Spleen (tissue), 11 donors: ENCODE data around the gene SPATA21. TPM values are rescaled to one million over a fixed set of nuclear protein-coding genes. Genes with fewer than 3 reads are reported as not detected.

Experiments used
- DNase-seq: peaks from one replicate; pipeline ENCODE4 v3.0.0-alpha.2; 2020
- H3K27ac ChIP-seq, 8 donors: fragments of 200-600 bp; sonication (generic) in 7 of 8; 1 replicate in 4 of 8; 2 replicates in 4 of 8; pipeline versions ENCODE4 v1.5.0 to v1.8.0; 2016 to 2021; ENCODE audit warnings: inconsistent platforms in 4 of 8, mild to moderate bottlenecking in 4 of 8, moderate library complexity in 1 of 8
- H3K27me3 ChIP-seq, 7 donors: fragments of 200-600 bp; sonication (generic) in 6 of 7; replicated peaks in 1 of 7; 1 replicate in 4 of 7; 2 replicates in 3 of 7; pipeline versions ENCODE4 v1.5.0 to v1.8.0; 2016 to 2021; ENCODE audit warnings: inconsistent platforms in 3 of 7, mild to moderate bottlenecking in 1 of 7
- H3K36me3 ChIP-seq, 6 donors: fragments of 200-600 bp; sonication (generic) in 5 of 6; 1 replicate in 4 of 6; 2 replicates in 2 of 6; pipeline versions ENCODE4 v1.5.0 to v1.8.0; 2016 to 2021; ENCODE audit warnings: inconsistent platforms in 2 of 6
- H3K4me1 ChIP-seq, 6 donors: fragments of 200-600 bp; sonication (generic) in 5 of 6; 1 replicate in 3 of 6; 2 replicates in 3 of 6; pipeline versions ENCODE4 v1.5.0 to v1.8.0; 2016 to 2021; ENCODE audit warnings: inconsistent platforms in 3 of 6
- H3K4me3 ChIP-seq, 8 donors: fragments of 200-600 bp; sonication (generic) in 7 of 8; 1 replicate in 4 of 8; 2 replicates in 4 of 8; pipeline versions ENCODE4 v1.5.0 to v1.8.0; 2016 to 2021; ENCODE audit warnings: inconsistent platforms in 4 of 8, mild to moderate bottlenecking in 4 of 8, moderate library complexity in 2 of 8
- H3K9me3 ChIP-seq, 8 donors: fragments of 200-600 bp; sonication (generic) in 7 of 8; 1 replicate in 4 of 8; 2 replicates in 4 of 8; pipeline versions ENCODE4 v1.5.0 to v1.8.0; 2016 to 2021; ENCODE audit warnings: inconsistent platforms in 4 of 8
- POLR2A ChIP-seq, 3 donors: fragments of 450-650 bp; IDR thresholded peaks; one replicate each; pipeline ENCODE4 v1.5.1; 2017; ENCODE audit warnings: antibody characterized with exemption in 3 of 3, mild to moderate bottlenecking in 1 of 3
- POLR2AphosphoS5 ChIP-seq, 3 donors: sonication (generic); formaldehyde crosslinking; IDR thresholded peaks; one replicate each; pipeline ENCODE4 v1.5.1; 2017; ENCODE audit warnings: antibody characterized with exemption in 3 of 3
- WGBS, 5 donors: extraction: QIAGEN DNeasy Blood & Tissue Kit in 3 of 5; methylation state at CpG; one replicate each; pipeline versions ENCODE4 v1.1.5 to v1.1.7; 2013 to 2018; 5-methylcytosine and 5-hydroxymethylcytosine counted together
- intact Hi-C: fragments of 100-400 bp; cut with DNase I; formaldehyde crosslinking; loops from one replicate; pipeline ENCODE4 v1.15.0; 2023; ENCODE audit warnings: low total_unique reads
- polyA plus RNA-seq, 3 donors: library from polyadenylated mRNA; stranded (reverse); fragments of 200-250 nt; gene quantifications; one replicate each; pipeline ENCODE4 v1.2.1, GENCODE V29; 2013
- total RNA-seq, 7 donors: library from RNA; depleted of rRNA in 3 of 7; stranded (reverse); fragments of >200 nt in 3 of 7; fragmentation: NEBNext Ultra II Directional in 4 of 7; extraction: Animal tissue kit (Norgen Biotek cat#: 25700) in 4 of 7; gene quantifications; one replicate each; pipeline versions ENCODE4 v1.1.0 to v1.2.1, GENCODE V29; 2016 to 2021
- TF ChIP-seq, protein P1 (sequence below), 11 experiments: fragments of 200-600 bp in 7 of 11; fragments of 450-650 bp in 4 of 11; sonication (generic) in 4 of 11; IDR thresholded peaks in 8 of 11; conservative IDR thresholded peaks in 3 of 11; 1 replicate in 7 of 11; 2 replicates in 4 of 11; pipeline versions ENCODE4 v1.4.0 to v1.8.0; 2016 to 2021; ENCODE audit warnings: antibody characterized with exemption in 11 of 11, inconsistent platforms in 4 of 11, mild to moderate bottlenecking in 1 of 11
- donor health status: healthy with polysubstance abuse.
- donor health status: DM: no; HTN: no; CAD: no; lungs with moderate emphysema.
- donor health status: DM: no; HTN: no; CAD: no.
- donor health status: Bipolar disorder and iron deficiency.
- donor health status: healthy.
- donor health status: DM: no; HTN: no; CAD: no.
- donor health status: DM: yes; HTN: yes; CAD: no.

SPATA21 gene
- total and polyA plus RNA-seq, 10 donors = 0.13 to 0.32 (median 0.24) TPM; not detected in 6

- Histone ChIP-seq H3K4me1 (no peaks in the 10 kb centered on the region), H3K9me3 (no peaks in the 10 kb centered on the region), H3K36me3 (peaks cover 0 to 78% (median 48%) of the 10 kb centered on the region in 6 donors), H3K27me3 (no peaks in the 10 kb centered on the region), H3K4me3 (no peak overlapping the region), H3K27ac (no peak overlapping the region)
- TF ChIP-seq, protein P1, sequence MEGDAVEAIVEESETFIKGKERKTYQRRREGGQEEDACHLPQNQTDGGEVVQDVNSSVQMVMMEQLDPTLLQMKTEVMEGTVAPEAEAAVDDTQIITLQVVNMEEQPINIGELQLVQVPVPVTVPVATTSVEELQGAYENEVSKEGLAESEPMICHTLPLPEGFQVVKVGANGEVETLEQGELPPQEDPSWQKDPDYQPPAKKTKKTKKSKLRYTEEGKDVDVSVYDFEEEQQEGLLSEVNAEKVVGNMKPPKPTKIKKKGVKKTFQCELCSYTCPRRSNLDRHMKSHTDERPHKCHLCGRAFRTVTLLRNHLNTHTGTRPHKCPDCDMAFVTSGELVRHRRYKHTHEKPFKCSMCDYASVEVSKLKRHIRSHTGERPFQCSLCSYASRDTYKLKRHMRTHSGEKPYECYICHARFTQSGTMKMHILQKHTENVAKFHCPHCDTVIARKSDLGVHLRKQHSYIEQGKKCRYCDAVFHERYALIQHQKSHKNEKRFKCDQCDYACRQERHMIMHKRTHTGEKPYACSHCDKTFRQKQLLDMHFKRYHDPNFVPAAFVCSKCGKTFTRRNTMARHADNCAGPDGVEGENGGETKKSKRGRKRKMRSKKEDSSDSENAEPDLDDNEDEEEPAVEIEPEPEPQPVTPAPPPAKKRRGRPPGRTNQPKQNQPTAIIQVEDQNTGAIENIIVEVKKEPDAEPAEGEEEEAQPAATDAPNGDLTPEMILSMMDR (IDR thresholded peaks at IDR 0.05 in 8 of 11, conservative IDR thresholded peaks at IDR 0.05 in 3 of 11) = no peak
- TF ChIP-seq POLR2AphosphoS5 (IDR thresholded peaks at IDR 0.05) = peak in 1 of 3 donors; percentile 40
- no peak for TF ChIP-seq POLR2A (IDR thresholded peaks at IDR 0.05)
- DNase-seq = peak; percentile 58
- 90 to 95% (median 94%) methylated on average over 20 to 28 of the region's 28 CpGs for WGBS, 5 donors
- intact Hi-C loops = no loop called here
These were observed 37.1 kb upstream of the SPATA21 start for GRCh38 chr1:16474166-16474800.

- Histone ChIP-seq H3K4me3 (no peak overlapping the region), H3K27ac (no peak overlapping the region), H3K4me1 (no peaks in the 10 kb centered on the region), H3K27me3 (no peaks in the 10 kb centered on the region), H3K36me3 (peaks cover 0 to 71% (median 18%) of the 10 kb centered on the region in 6 donors), H3K9me3 (no peaks in the 10 kb centered on the region)
- 74 to 95% (median 82%) methylated on average over 3 of the region's 3 CpGs for WGBS, 5 donors
- no peak for DNase-seq
- TF ChIP-seq, protein P1 (IDR thresholded peaks at IDR 0.05 in 8 of 11, conservative IDR thresholded peaks at IDR 0.05 in 3 of 11) = no peak
- TF ChIP-seq POLR2AphosphoS5 (IDR thresholded peaks at IDR 0.05) (no peak), POLR2A (IDR thresholded peaks at IDR 0.05) (no peak)
- intact Hi-C loops = no loop called here
These were observed 31.3 kb upstream of the SPATA21 start for GRCh38 chr1:16468558-16468957.

DNA sequence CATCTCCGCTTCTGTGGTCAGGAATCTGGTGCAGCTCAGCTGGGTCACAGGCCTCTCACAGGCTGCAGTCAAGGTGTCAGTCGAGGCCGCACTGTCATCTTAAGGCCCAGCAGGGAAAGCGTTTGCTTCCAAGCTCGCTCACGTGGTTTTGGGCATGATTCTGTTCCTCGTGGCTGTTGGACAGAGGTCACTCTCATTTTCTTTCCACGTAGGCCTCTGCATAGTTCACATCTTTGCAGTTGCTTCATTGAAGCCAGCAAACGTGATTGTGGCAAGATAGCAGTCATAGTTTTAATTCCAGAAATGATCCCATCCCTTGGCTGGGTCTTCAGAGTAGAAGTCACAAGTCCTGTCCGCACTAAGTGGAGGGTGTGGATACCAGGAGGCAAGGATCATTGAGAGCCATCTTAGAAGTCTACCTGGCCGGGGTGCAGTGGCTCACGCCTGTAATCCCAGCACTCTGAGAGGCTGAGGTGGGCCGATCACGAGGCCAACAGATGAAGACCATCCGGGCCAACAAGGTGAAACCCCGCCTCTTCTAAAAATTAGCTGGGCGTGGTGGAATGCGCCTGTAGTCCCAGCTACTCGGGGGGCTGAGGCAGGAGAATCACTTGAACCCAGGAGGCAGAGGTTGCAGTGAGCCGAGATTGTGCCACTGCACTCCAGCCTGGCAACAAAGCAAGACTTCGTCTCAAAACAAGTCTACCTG is 27.8 kb upstream of the SPATA21 start:
- intact Hi-C loops = no loop called here
- DNase-seq = peak; percentile 40
- 92 to 97% (median 94%) methylated on average over 14 to 21 of the region's 21 CpGs for WGBS, 5 donors
- no peaks in the 10 kb centered on the region for H3K4me1 ChIP-seq
- H3K36me3 ChIP-seq = peaks cover 0 to 84% (median 36%) of the 10 kb centered on the region in 6 donors
- TF ChIP-seq, protein P1 (IDR thresholded peaks at IDR 0.05 in 8 of 11, conservative IDR thresholded peaks at IDR 0.05 in 3 of 11) = no peak
- TF ChIP-seq POLR2A (IDR thresholded peaks at IDR 0.05) (no peak), POLR2AphosphoS5 (IDR thresholded peaks at IDR 0.05) (peak in 2 of 3 donors; percentile 8 to 14)
- no peaks in the 10 kb centered on the region for H3K27me3 ChIP-seq
- no peaks in the 10 kb centered on the region for H3K9me3 ChIP-seq
- no peak overlapping the region for H3K27ac ChIP-seq
- no peak overlapping the region for H3K4me3 ChIP-seq

GRCh38 chr1:16462773-16463330 is 25.6 kb upstream of the SPATA21 start:
- no peak for DNase-seq
- no peaks in the 10 kb centered on the region for H3K9me3 ChIP-seq
- H3K4me3 ChIP-seq = no peak overlapping the region
- TF ChIP-seq POLR2A (IDR thresholded peaks at IDR 0.05) (no peak), POLR2AphosphoS5 (IDR thresholded peaks at IDR 0.05) (no peak)
- TF ChIP-seq, protein P1 (IDR thresholded peaks at IDR 0.05 in 8 of 11, conservative IDR thresholded peaks at IDR 0.05 in 3 of 11) = no peak
- intact Hi-C loops = no loop called here
- H3K27me3 ChIP-seq = no peaks in the 10 kb centered on the region
- H3K4me1 ChIP-seq = no peaks in the 10 kb centered on the region
- WGBS, 5 donors = 89 to 96% (median 94%) methylated on average over 7 of the region's 7 CpGs
- no peak overlapping the region for H3K27ac ChIP-seq
- peaks cover 4 to 96% (median 56%) of the 10 kb centered on the region in 6 donors for H3K36me3 ChIP-seq
